ENCODE results near the gene ATP6V1G1. TPM values are rescaled to one million over a fixed set of nuclear protein-coding genes. Genes with fewer than 3 reads are reported as not detected.

The ATP6V1G1 gene
- total and polyA plus RNA-seq, 2 donors (not counting 1 experiment from before 2014, with no cell fraction given) = 86.8 to 150 TPM

DNA sequence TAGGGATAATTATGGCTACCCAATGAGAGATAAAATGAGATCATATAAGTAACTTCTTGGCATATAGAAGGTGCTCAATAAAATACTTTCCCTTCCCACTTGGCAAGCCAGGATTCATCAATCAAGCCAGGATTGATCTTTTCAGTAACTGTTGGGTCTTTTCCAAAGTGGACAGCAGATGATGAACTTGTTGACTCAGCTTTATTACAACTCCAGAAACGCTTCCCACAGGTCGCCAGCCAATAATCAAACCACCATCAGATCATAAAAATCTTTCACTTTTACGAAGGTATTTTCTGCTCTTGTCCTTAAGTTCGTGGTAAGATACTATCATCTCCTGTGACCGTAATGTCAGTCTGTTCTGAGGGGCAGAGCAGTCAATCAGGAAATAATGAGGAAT lies 42.5 kb upstream of the ATP6V1G1 start:
- no peak for DNase-seq
- Histone ChIP-seq H3K4me2 (replicated peaks; ENCODE audit: low read depth, low read length, poor library complexity, severe bottlenecking) (no peak overlapping the region), H2AFZ (ENCODE audit: insufficient read depth, low read depth, low read length, poor library complexity, severe bottlenecking) (no peak overlapping the region), H3K79me2 (ENCODE audit: control insufficient read depth, insufficient read depth, low read length) (no peaks in the 10 kb centered on the region), H3K27ac (ENCODE audit: low read length in 2 of 2) (no peak overlapping the region), H3K9me3 (ENCODE audit: control extremely low read depth in 1 of 3, control insufficient read depth in 2 of 3, insufficient read depth in 1 of 3, low read length in 2 of 3) (peaks cover 0 to 9% (median 2%) of the 10 kb centered on the region in 3 donors), H4K20me1 (ENCODE audit: control insufficient read depth, insufficient read depth, low read length, poor library complexity, severe bottlenecking) (no peaks in the 10 kb centered on the region), H3K4me3 (ENCODE audit: control extremely low read depth in 1 of 5, extremely low read depth in 1 of 5, insufficient read depth in 1 of 5, low read depth in 2 of 5, low read length in 4 of 5) (no peak overlapping the region), H3K9ac (ENCODE audit: low read length) (no peak overlapping the region), H3K4me1 (ENCODE audit: control insufficient read depth in 2 of 2, insufficient read depth in 2 of 2, low read length in 2 of 2) (peaks cover 0 to 4% of the 10 kb centered on the region in 2 donors), H3K36me3 (replicated peaks in 1 of 2; ENCODE audit: control extremely low read depth in 1 of 2, control insufficient read depth in 1 of 2, extremely low read depth in 1 of 2, insufficient read depth in 2 of 2, low read length in 1 of 2) (no peaks in the 10 kb centered on the region), H3K27me3 (replicated peaks in 1 of 4; ENCODE audit: control extremely low read depth in 1 of 4, control insufficient read depth in 3 of 4, insufficient read depth in 4 of 4, low read length in 3 of 4) (no peaks in the 10 kb centered on the region)
- CTCF ChIA-PET = interaction anchor here (0.8 to 1.7 kb wide), 3 partner anchors 108 to 140 kb away, joined by 3 to 5 read pairs (median 4); partner anchors contain the start of gene TEX48
- Mint-ChIP-seq H3K9me3 (ENCODE audit: insufficient read depth) (no peaks in the 10 kb centered on the region), H3K4me1 (peaks cover 23% of the 10 kb centered on the region), H3K4me3 (no peak overlapping the region), H3K27me3 (no peaks in the 10 kb centered on the region), H3K27ac (no peak overlapping the region)
- intact Hi-C loops (cut with micrococcal nuclease) = no loop called here
- WGBS (ENCODE audit: insufficient coverage) = 79% methylated on average over 4 of the region's 5 CpGs
- POLR2A ChIA-PET = no interaction called here
- ATAC-seq (ENCODE audit: low read depth) = no peak
- TF ChIP-seq CTCF (IDR thresholded peaks at IDR 0.05) (no peak), EZH2 (IDR thresholded peaks at IDR 0.05; ENCODE audit: borderline replicate concordance, insufficient read depth, low read depth, low read length, poor library complexity, severe bottlenecking) (no peak)

DNA sequence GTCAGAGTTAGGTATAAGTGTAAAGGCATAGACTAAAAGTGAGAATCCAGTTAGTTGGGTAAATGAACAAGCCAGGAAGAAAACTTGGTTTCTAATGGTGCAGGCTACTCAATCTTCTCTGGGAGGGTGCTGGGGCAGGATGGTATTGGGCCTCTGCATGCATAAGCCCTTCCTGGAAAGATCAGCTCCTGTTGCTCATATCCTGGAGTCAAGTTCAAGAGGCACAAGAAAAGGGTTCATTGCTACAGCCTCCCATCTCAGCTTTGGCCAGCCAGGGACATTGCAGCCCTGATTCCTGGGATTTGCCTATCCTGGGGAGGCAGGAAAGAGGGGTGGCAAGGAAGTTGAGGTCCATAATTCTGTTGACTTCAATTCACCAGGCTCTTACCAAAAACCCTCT lies 40.7 kb upstream of the ATP6V1G1 start:
- no peaks in the 10 kb centered on the region for H3K27me3 ChIP-seq (replicated peaks in 1 of 4; ENCODE audit: control extremely low read depth in 1 of 4, control insufficient read depth in 3 of 4, insufficient read depth in 4 of 4, low read length in 3 of 4)
- peaks cover 0 to 4% of the 10 kb centered on the region in 2 donors for H3K4me1 ChIP-seq (ENCODE audit: control insufficient read depth in 2 of 2, insufficient read depth in 2 of 2, low read length in 2 of 2)
- ChIA-PET POLR2A (interaction anchor here (1.1 kb wide), 1 partner anchor 8 kb away, joined by 3 read pairs; no protein-coding TSS in a partner anchor), CTCF (interaction anchor here (1.1 to 2.1 kb wide), 4 partner anchors 8 to 139 kb away, joined by 4 to 17 read pairs (median 5); no protein-coding TSS in a partner anchor)
- no peak overlapping the region for H3K9ac ChIP-seq (ENCODE audit: low read length)
- H3K79me2 ChIP-seq (ENCODE audit: control insufficient read depth, insufficient read depth, low read length) = no peaks in the 10 kb centered on the region
- ATAC-seq (ENCODE audit: low read depth) (no peak), DNase-seq (no peak)
- TF ChIP-seq CTCF (IDR thresholded peaks at IDR 0.05) = no peak
- no peak for TF ChIP-seq EZH2 (IDR thresholded peaks at IDR 0.05; ENCODE audit: borderline replicate concordance, insufficient read depth, low read depth, low read length, poor library complexity, severe bottlenecking)
- H3K27ac Mint-ChIP-seq = no peak overlapping the region
- H3K36me3 ChIP-seq (replicated peaks in 1 of 2; ENCODE audit: control extremely low read depth in 1 of 2, control insufficient read depth in 1 of 2, extremely low read depth in 1 of 2, insufficient read depth in 2 of 2, low read length in 1 of 2) = no peaks in the 10 kb centered on the region
- no peak overlapping the region for H2AFZ ChIP-seq (ENCODE audit: insufficient read depth, low read depth, low read length, poor library complexity, severe bottlenecking)
- no peaks in the 10 kb centered on the region for H3K27me3 Mint-ChIP-seq
- H3K27ac ChIP-seq (ENCODE audit: low read length in 2 of 2) = no peak overlapping the region
- no peak overlapping the region for H3K4me2 ChIP-seq (replicated peaks; ENCODE audit: low read depth, low read length, poor library complexity, severe bottlenecking)
- H3K4me3 Mint-ChIP-seq = no peak overlapping the region
- H3K4me3 ChIP-seq (ENCODE audit: control extremely low read depth in 1 of 5, extremely low read depth in 1 of 5, insufficient read depth in 1 of 5, low read depth in 2 of 5, low read length in 4 of 5) = no peak overlapping the region
- no peaks in the 10 kb centered on the region for H3K9me3 Mint-ChIP-seq (ENCODE audit: insufficient read depth)
- peaks cover 22% of the 10 kb centered on the region for H3K4me1 Mint-ChIP-seq
- intact Hi-C loops (cut with micrococcal nuclease) = no loop called here
- H4K20me1 ChIP-seq (ENCODE audit: control insufficient read depth, insufficient read depth, low read length, poor library complexity, severe bottlenecking) = no peaks in the 10 kb centered on the region
- H3K9me3 ChIP-seq (ENCODE audit: control extremely low read depth in 1 of 3, control insufficient read depth in 2 of 3, insufficient read depth in 1 of 3, low read length in 2 of 3) = peaks cover 0 to 9% (median 2%) of the 10 kb centered on the region in 3 donors

Measured in B cell (primary cell).